GM19452 (cell line): ENCODE data around the gene PLXND1.
"Not testable (repeated sequence)": the region's sequence is repeated elsewhere in the genome, so short reads cannot be mapped to it uniquely, and the experiment has no call there.

Experiments
- ATAC-seq: cut with Tn5 transposase; IDR thresholded peaks from one replicate; pipeline ENCODE4 v1.9.1; 2021; ENCODE audit not compliant: unreplicated experiment

The PLXND1 gene

GRCh38 chr3:129606636-129607390 is at the start of gene PLXND1:
TSS of gene PLXND1 (minus strand) at chr3:129606676. CDS start at chr3:129606639, 37 bp downstream.
- no peak for ATAC-seq

GRCh38 chr3:129655291-129655700 is 48.8 kb upstream of the PLXND1 start:
- ATAC-seq: no peak

- no peak for ATAC-seq
These were observed 47.7 kb upstream of the PLXND1 start for GRCh38 chr3:129654131-129654530.

GRCh38 chr3:129653019-129653418 is 46.5 kb upstream of the PLXND1 start:
- ATAC-seq: no peak

- no peak for ATAC-seq
These were observed 45.1 kb upstream of the PLXND1 start for GRCh38 chr3:129651435-129652202.

- ATAC-seq: no peak
These were observed 43.9 kb upstream of the PLXND1 start for GRCh38 chr3:129650256-129650872.

- ATAC-seq: no peak
These were observed 41.9 kb upstream of the PLXND1 start for GRCh38 chr3:129648391-129648790.

- no peak for ATAC-seq
These were observed 38.8 kb upstream of the PLXND1 start for GRCh38 chr3:129645286-129645685.

- no peak for ATAC-seq
These were observed 38.4 kb upstream of the PLXND1 start for GRCh38 chr3:129644836-129645235.

GRCh38 chr3:129641567-129642260 is 35.2 kb upstream of the PLXND1 start:
- not testable (repeated sequence) for ATAC-seq

- ATAC-seq: not testable (repeated sequence)
These were observed 34.5 kb upstream of the PLXND1 start for GRCh38 chr3:129640985-129641384.

- ATAC-seq: no peak
These were observed 32.0 kb upstream of the PLXND1 start for GRCh38 chr3:129638481-129638880.

- no peak for ATAC-seq
These were observed 29.6 kb upstream of the PLXND1 start for GRCh38 chr3:129636082-129636481.

GRCh38 chr3:129635656-129636055 is 29.2 kb upstream of the PLXND1 start:
- no peak for ATAC-seq

- ATAC-seq: no peak
These were observed 27.4 kb upstream of the PLXND1 start for GRCh38 chr3:129633751-129634481.

- ATAC-seq: no peak
These were observed 26.5 kb upstream of the PLXND1 start for GRCh38 chr3:129632977-129633376.

- no peak for ATAC-seq
These were observed 26.1 kb upstream of the PLXND1 start for GRCh38 chr3:129632556-129632955.

- ATAC-seq: no peak
These were observed 25.6 kb upstream of the PLXND1 start for GRCh38 chr3:129632056-129632455.

GRCh38 chr3:129629011-129629410 is 22.5 kb upstream of the PLXND1 start:
- ATAC-seq: no peak

GRCh38 chr3:129628169-129628522 is 21.7 kb upstream of the PLXND1 start:
- no peak for ATAC-seq
